ENCODE measurements around the gene ERG.

DNA sequence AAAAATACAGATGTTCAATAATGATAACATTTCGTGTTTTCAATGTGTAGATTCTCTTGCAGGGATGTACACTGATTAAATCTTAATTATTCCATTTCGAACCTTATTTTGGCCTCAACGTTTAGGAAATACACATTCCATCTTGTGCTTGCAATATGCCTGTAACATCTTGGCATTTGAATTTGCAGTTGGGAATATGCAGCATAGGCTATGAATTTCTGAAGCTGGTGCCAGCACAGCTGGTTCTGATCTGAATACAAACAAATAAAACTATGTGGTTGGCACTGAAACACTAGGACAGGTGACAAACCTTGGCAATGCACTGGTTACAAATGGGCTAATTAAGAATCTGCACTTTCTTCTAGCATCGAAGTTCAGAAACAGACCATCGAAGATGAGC, 108.4 kb downstream of the ERG start:
- no peak for TF ChIP-seq POLR2AphosphoS5 (IDR thresholded peaks at IDR 0.05)
- no peak for TF ChIP-seq POLR2A (IDR thresholded peaks at IDR 0.05; ENCODE audit: low read depth)

All from esophagus muscularis mucosa (tissue), 2 donors.